ENCODE data around the gene CEP192. TPM values are rescaled to one million over a fixed set of nuclear protein-coding genes. Genes with fewer than 3 reads are reported as not detected.

CEP192 gene
- total and polyA plus RNA-seq, 10 of the 15 experiments (the other 5 are each of a cell fraction or from before 2014, with no cell fraction given): 15.4 to 58.2 (median 29.6) TPM

- Histone ChIP-seq H4K20me1 (ENCODE audit: control insufficient read depth, insufficient read depth) (no peaks in the 10 kb centered on the region), H3K36me3 (ENCODE audit: control insufficient read depth in 2 of 2, insufficient read depth in 2 of 2, low read length in 1 of 2) (no peaks in the 10 kb centered on the region), H2AFZ (ENCODE audit: control insufficient read depth, low read depth, low read length) (peak overlapping the region; percentile 88), H3K9ac (ENCODE audit: control insufficient read depth, insufficient read depth, low read length) (peak overlapping the region; percentile 68), H3K4me3 (peak overlapping the region; percentile 82), H3K9me3 (replicated peaks; ENCODE audit: control insufficient read depth, insufficient read depth, low read length) (no peaks in the 10 kb centered on the region; the same call in 2 of the 3 replicates), H3K79me2 (ENCODE audit: control insufficient read depth, insufficient read depth, low read length) (no peaks in the 10 kb centered on the region), H3K4me2 (ENCODE audit: control insufficient read depth, insufficient read depth) (peak overlapping the region; percentile 83), H3K27ac (ENCODE audit: control insufficient read depth, insufficient read depth) (peak overlapping the region; percentile 38; the same call in 1 of the 2 replicates), H3K4me1 (ENCODE audit: control insufficient read depth, insufficient read depth, low read length) (peaks cover 12% of the 10 kb centered on the region), H3K27me3 (replicated peaks in 1 of 2; ENCODE audit: control insufficient read depth in 2 of 2, insufficient read depth in 2 of 2, low read length in 1 of 2) (no peaks in the 10 kb centered on the region)
- ATAC-seq: peak; percentile 70
- TF ChIP-seq, protein P1, sequence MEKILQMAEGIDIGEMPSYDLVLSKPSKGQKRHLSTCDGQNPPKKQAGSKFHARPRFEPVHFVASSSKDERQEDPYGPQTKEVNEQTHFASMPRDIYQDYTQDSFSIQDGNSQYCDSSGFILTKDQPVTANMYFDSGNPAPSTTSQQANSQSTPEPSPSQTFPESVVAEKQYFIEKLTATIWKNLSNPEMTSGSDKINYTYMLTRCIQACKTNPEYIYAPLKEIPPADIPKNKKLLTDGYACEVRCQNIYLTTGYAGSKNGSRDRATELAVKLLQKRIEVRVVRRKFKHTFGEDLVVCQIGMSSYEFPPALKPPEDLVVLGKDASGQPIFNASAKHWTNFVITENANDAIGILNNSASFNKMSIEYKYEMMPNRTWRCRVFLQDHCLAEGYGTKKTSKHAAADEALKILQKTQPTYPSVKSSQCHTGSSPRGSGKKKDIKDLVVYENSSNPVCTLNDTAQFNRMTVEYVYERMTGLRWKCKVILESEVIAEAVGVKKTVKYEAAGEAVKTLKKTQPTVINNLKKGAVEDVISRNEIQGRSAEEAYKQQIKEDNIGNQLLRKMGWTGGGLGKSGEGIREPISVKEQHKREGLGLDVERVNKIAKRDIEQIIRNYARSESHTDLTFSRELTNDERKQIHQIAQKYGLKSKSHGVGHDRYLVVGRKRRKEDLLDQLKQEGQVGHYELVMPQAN (conservative IDR thresholded peaks at IDR 0.05): peak; percentile 29; the same call in 1 of the 2 replicates
- no peak for TF ChIP-seq SP1 (IDR thresholded peaks at IDR 0.05; ENCODE audit: low read depth, low read length)
- TF ChIP-seq BHLHE40 (IDR thresholded peaks at IDR 0.05; ENCODE audit: borderline replicate concordance in 1 of 2, low read depth in 2 of 2, low read length in 1 of 2): peak in 1 of 2 experiments; percentile 22; a peak in 1 of 4 replicates
- TF ChIP-seq HCFC1 (IDR thresholded peaks at IDR 0.05; ENCODE audit: low read length): no peak
- TF ChIP-seq EED (IDR thresholded peaks at IDR 0.05; ENCODE audit: low read depth): 0 out of 2 replicates have a peak, but pooled peaks have one; percentile 13
- no peak for TF ChIP-seq ATF7 (IDR thresholded peaks at IDR 0.05; ENCODE audit: low read depth)
- no peak for TF ChIP-seq CBFB (IDR thresholded peaks at IDR 0.05; ENCODE audit: low read depth)
- TF ChIP-seq WRNIP1 (IDR thresholded peaks at IDR 0.05; ENCODE audit: borderline replicate concordance, low read depth, low read length): no peak
- 0 out of 2 replicates have a peak, but pooled peaks have one; percentile 13 for TF ChIP-seq MTA2 (IDR thresholded peaks at IDR 0.05; ENCODE audit: low read depth)
- no peak for TF ChIP-seq BACH1 (IDR thresholded peaks at IDR 0.05; ENCODE audit: borderline replicate concordance)
- peak; percentile 56 for TF ChIP-seq POLR2A (IDR thresholded peaks at IDR 0.05; ENCODE audit: low read depth, low read length)
- TF ChIP-seq IKZF1 (conservative IDR thresholded peaks at IDR 0.05): peak; percentile 57
- TF ChIP-seq ZSCAN29 (IDR thresholded peaks at IDR 0.05): peak; percentile 77; the same call in 1 of the 2 replicates
- 0 out of 2 replicates have a peak, but pooled peaks have one; percentile 21 for TF ChIP-seq PAX5 (IDR thresholded peaks at IDR 0.05; ENCODE audit: borderline replicate concordance, low read depth, low read length)
- 0 out of 4 replicates have a peak, but pooled peaks of 1 of the 2 experiments have one; percentile 9 for TF ChIP-seq EP300 (IDR thresholded peaks at IDR 0.05; ENCODE audit: borderline replicate concordance in 1 of 2, control insufficient read depth in 1 of 2, low read depth in 2 of 2, low read length in 2 of 2)
- TF ChIP-seq GABPA (IDR thresholded peaks at IDR 0.05; ENCODE audit: low read depth): 0 out of 2 replicates have a peak, but pooled peaks have one; percentile 14
- no peak for TF ChIP-seq JUND (IDR thresholded peaks at IDR 0.05; ENCODE audit: low read depth, low read length)
- no peak for TF ChIP-seq RFX5 (IDR thresholded peaks at IDR 0.05; ENCODE audit: low read depth, low read length)
- 0 out of 2 replicates have a peak, but pooled peaks have one; percentile 23 for TF ChIP-seq DPF2 (IDR thresholded peaks at IDR 0.05)
- TF ChIP-seq GATAD2B (conservative IDR thresholded peaks at IDR 0.05; ENCODE audit: low read depth): peak; percentile 42; the same call in 1 of the 2 replicates
- BruUV-seq (replicated peaks): no TSS peak
- intact Hi-C loops (cut with micrococcal nuclease; ENCODE audit: unreplicated experiment): loop anchor here (5.0 kb wide), 1 partner anchor 145 kb away; the partner anchor contains the start of gene CEP192
- no peak for DNase-seq (ENCODE audit: low read depth, low spot score)
- ChIA-PET SMC1A (ENCODE audit: uncharacterized antibody, unreplicated experiment) (interaction anchor here (3.3 kb wide), 1 partner anchor 22 kb away, joined by 9 read pairs; no protein-coding TSS in a partner anchor), POLR2A (interaction anchor here (0.6 to 1.0 kb wide), 3 partner anchors 139 to 430 kb away, joined by 3 to 5 read pairs (median 4); no protein-coding TSS in a partner anchor), CTCF (interaction anchor here (1.8 kb wide), 1 partner anchor 23 kb away, joined by 12 read pairs; no protein-coding TSS in a partner anchor), RAD21 (ENCODE audit: unreplicated experiment) (interaction anchor here (2.1 kb wide), 1 partner anchor 22 kb away, joined by 10 read pairs; no protein-coding TSS in a partner anchor)
- no peak for FAIRE-seq
- WGBS (ENCODE audit: insufficient coverage, insufficient replicate concordance, low lambda C conversion rate, missing lambda C conversion rate): 6% methylated on average over 52 of the region's 74 CpGs
- in situ Hi-C loops (cut with MboI): no loop called here
Observed at GRCh38 chr18:13136904-13137669, 145.9 kb downstream of the CEP192 start.
